ENCODE results near the gene SCARB2.
A peak's percentile ranks its signal among the peaks of the same experiment; 100 is the strongest.

SCARB2 gene

GRCh38 chr4:76219299-76220055 is 5.9 kb upstream of the SCARB2 start:
- DNase-seq: no peak

GRCh38 chr4:76216975-76217814 is 3.6 kb upstream of the SCARB2 start:
- no peak for DNase-seq

GRCh38 chr4:76216524-76216923 is 2.9 kb upstream of the SCARB2 start:
- no peak for DNase-seq

GRCh38 chr4:76215077-76215476 is 1.5 kb upstream of the SCARB2 start:
- DNase-seq: no peak

GRCh38 chr4:76214177-76214675 is 602 bp upstream of the SCARB2 start:
- no peak for DNase-seq

- DNase-seq: no peak
Measured at GRCh38 chr4:76212851-76213414, 691 bp downstream of the SCARB2 start.

- DNase-seq: no peak
Measured at GRCh38 chr4:76211769-76212708, 1.6 kb downstream of the SCARB2 start.

GRCh38 chr4:76210452-76210851 is 3.2 kb downstream of the SCARB2 start:
- no peak for DNase-seq

GRCh38 chr4:76209881-76210280 is 3.7 kb downstream of the SCARB2 start:
- DNase-seq: no peak

- DNase-seq: no peak
Measured at GRCh38 chr4:76208005-76208765, 5.4 kb downstream of the SCARB2 start.

- no peak for DNase-seq
Measured at GRCh38 chr4:76207549-76207948, 6.1 kb downstream of the SCARB2 start.

- DNase-seq: no peak
Measured at GRCh38 chr4:76206222-76206942, 7.2 kb downstream of the SCARB2 start.

- no peak for DNase-seq
Measured at GRCh38 chr4:76205476-76205875, 8.1 kb downstream of the SCARB2 start.

GRCh38 chr4:76204936-76205335 is 8.7 kb downstream of the SCARB2 start:
- no peak for DNase-seq

- DNase-seq: no peak
Measured at GRCh38 chr4:76203541-76203940, 10.1 kb downstream of the SCARB2 start.

GRCh38 chr4:76201276-76201675 is 12.3 kb downstream of the SCARB2 start:
- DNase-seq: no peak

GRCh38 chr4:76200771-76201231 is 12.8 kb downstream of the SCARB2 start:
- DNase-seq: no peak

- DNase-seq: no peak
Measured at GRCh38 chr4:76199664-76200211, 13.9 kb downstream of the SCARB2 start.

GRCh38 chr4:76198411-76199237 is 15.0 kb downstream of the SCARB2 start:
- DNase-seq: peak; percentile 79

GRCh38 chr4:76197971-76198410 is 15.6 kb downstream of the SCARB2 start:
- peak; percentile 74 for DNase-seq

All from NCI-H1105 (cell line).